Suprapubic skin (tissue), 3 donors: ENCODE results near the gene EME2.

Experiments
- POLR2A ChIP-seq, 2 donors: fragments of 450-650 bp; IDR thresholded peaks; one replicate each; pipeline ENCODE4 v1.6.1; 2017; ENCODE audit warnings: antibody characterized with exemption in 2 of 2, mild to moderate bottlenecking in 2 of 2, moderate library complexity in 2 of 2
- TF ChIP-seq, protein P1 (sequence below), 2 donors: fragments of 200-600 bp in 1 of 2; fragments of 450-650 bp in 1 of 2; sonication (generic) in 1 of 2; IDR thresholded peaks; one replicate each; pipeline ENCODE4 v1.5.1; 2016 to 2019; ENCODE audit warnings: antibody characterized with exemption in 2 of 2, mild to moderate bottlenecking in 1 of 2, moderate library complexity in 1 of 2

DNA sequence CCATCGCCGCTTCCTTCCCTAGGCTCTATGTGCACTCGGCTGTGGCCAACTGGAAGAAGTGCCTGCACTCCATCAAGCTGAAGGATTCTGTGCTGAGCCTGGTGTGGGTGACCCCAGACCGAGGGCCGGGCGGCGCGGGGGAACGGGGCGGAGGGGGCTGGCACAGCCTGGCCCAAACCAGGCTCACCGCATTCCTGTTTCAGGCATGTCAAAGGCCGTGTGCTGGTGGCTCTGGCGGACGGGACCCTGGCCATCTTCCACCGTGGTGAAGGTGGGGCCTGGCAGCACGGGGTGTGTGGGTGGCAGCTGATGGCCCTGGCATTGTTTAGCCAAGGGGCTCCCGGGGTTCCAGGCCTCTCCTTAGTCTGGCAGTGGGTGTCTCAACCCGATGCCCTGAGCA, 5.9 kb upstream of the EME2 start:
- TF ChIP-seq, protein P1, sequence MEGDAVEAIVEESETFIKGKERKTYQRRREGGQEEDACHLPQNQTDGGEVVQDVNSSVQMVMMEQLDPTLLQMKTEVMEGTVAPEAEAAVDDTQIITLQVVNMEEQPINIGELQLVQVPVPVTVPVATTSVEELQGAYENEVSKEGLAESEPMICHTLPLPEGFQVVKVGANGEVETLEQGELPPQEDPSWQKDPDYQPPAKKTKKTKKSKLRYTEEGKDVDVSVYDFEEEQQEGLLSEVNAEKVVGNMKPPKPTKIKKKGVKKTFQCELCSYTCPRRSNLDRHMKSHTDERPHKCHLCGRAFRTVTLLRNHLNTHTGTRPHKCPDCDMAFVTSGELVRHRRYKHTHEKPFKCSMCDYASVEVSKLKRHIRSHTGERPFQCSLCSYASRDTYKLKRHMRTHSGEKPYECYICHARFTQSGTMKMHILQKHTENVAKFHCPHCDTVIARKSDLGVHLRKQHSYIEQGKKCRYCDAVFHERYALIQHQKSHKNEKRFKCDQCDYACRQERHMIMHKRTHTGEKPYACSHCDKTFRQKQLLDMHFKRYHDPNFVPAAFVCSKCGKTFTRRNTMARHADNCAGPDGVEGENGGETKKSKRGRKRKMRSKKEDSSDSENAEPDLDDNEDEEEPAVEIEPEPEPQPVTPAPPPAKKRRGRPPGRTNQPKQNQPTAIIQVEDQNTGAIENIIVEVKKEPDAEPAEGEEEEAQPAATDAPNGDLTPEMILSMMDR (IDR thresholded peaks at IDR 0.05), result no peak
- TF ChIP-seq POLR2A (IDR thresholded peaks at IDR 0.05), result no peak
